NCI-H510A treated with DMSO at 0.1 percent for 48 hours (cell line): ENCODE results near the gene VTI1B.

ENCODE experiments used
- DNase-seq: peaks from one replicate; lab custom pipeline; 2025; lab: John Stamatoyannopoulos, UW

Gene VTI1B

GRCh38 chr14:67675219-67675582, 769 bp upstream of the VTI1B start:
- DNase-seq = no peak

GRCh38 chr14:67674139-67674479, 323 bp downstream of the VTI1B start:
- DNase-seq = peak; percentile 56

GRCh38 chr14:67673451-67673850, 981 bp downstream of the VTI1B start:
- no peak for DNase-seq

GRCh38 chr14:67668559-67668958, 5.9 kb downstream of the VTI1B start:
- no peak for DNase-seq

- peak; percentile 44 for DNase-seq
Measured at GRCh38 chr14:67666750-67667449, 7.5 kb downstream of the VTI1B start.

- DNase-seq = no peak
Measured at GRCh38 chr14:67665868-67666267, 8.6 kb downstream of the VTI1B start.

GRCh38 chr14:67663633-67664032, 10.8 kb downstream of the VTI1B start:
- DNase-seq = no peak

- no peak for DNase-seq
Measured at GRCh38 chr14:67653651-67654280, 20.7 kb downstream of the VTI1B start.

- DNase-seq = no peak
Measured at GRCh38 chr14:67652189-67652588, 22.2 kb downstream of the VTI1B start.

GRCh38 chr14:67650694-67651093, 23.7 kb downstream of the VTI1B start:
- DNase-seq = no peak

- DNase-seq = no peak
Measured at GRCh38 chr14:67650151-67650550, 24.3 kb downstream of the VTI1B start.

- DNase-seq = no peak
Measured at GRCh38 chr14:67646131-67646530, 28.3 kb downstream of the VTI1B start.

- no peak for DNase-seq
Measured at GRCh38 chr14:67645414-67645813, 29.0 kb downstream of the VTI1B start.

- DNase-seq = no peak
Measured at GRCh38 chr14:67644428-67644827, 30.0 kb downstream of the VTI1B start.

GRCh38 chr14:67643713-67644112, 30.7 kb downstream of the VTI1B start:
- DNase-seq = no peak

GRCh38 chr14:67641902-67642749, 32.3 kb downstream of the VTI1B start:
- no peak for DNase-seq

- no peak for DNase-seq
Measured at GRCh38 chr14:67641480-67641879, 33.0 kb downstream of the VTI1B start.

- DNase-seq = no peak
Measured at GRCh38 chr14:67638642-67639041, 35.8 kb downstream of the VTI1B start.

- peak; percentile 81 for DNase-seq
Measured at GRCh38 chr14:67636361-67636919, 38.0 kb downstream of the VTI1B start.

- DNase-seq = no peak
Measured at GRCh38 chr14:67633451-67634147, 40.8 kb downstream of the VTI1B start.

- no peak for DNase-seq
Measured at GRCh38 chr14:67630938-67631337, 43.5 kb downstream of the VTI1B start.

GRCh38 chr14:67630186-67630585, 44.2 kb downstream of the VTI1B start:
- no peak for DNase-seq
